HG02588 (cell line): Measurements from ENCODE around the gene ERI3.

ENCODE experiments used
- ATAC-seq: cut with Tn5 transposase; IDR thresholded peaks from one replicate; pipeline ENCODE4 v1.9.1; 2021; ENCODE audit warnings: mild to moderate bottlenecking, moderate library complexity; ENCODE audit not compliant: unreplicated experiment

ERI3 gene

DNA sequence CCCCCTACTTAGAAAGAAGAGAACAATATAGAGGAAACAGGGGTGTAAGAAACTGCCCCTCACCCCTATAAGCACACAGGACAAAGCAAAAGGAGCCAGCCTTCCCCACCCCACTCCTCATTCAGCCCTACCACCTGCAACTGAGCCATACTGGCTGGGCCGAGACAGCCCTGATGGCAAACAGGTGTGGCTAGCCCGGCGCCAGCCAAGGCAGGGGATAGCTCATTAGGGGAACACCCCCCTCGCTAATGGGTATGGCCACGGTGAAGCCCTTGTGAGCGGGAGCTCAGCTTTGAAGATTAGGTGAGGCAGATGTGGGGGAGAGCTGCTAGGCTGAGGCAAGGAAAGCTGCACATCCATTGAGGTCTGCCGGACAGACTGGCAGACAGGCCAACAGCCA is 65.5 kb downstream of the ERI3 start:
- no peak for ATAC-seq

DNA sequence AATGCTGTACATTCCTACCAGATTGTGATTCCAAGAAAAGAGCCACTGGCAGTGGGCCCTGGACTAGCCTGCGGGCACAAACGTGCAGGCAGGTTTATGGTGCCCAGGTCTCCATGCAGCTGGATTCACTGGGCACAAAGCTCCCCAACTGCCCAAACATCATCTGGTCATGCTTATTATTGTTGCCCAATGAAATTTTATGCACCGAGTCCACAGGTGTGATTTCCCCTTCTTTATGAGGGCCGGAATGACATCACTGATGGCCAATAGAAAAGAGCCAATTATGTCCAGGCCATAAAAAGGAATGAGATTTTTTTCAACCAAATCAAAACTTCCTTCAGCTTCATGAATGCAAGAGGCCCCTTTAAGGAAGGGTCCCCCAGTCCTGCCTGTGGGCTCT is 66.2 kb downstream of the ERI3 start:
- no peak for ATAC-seq

DNA sequence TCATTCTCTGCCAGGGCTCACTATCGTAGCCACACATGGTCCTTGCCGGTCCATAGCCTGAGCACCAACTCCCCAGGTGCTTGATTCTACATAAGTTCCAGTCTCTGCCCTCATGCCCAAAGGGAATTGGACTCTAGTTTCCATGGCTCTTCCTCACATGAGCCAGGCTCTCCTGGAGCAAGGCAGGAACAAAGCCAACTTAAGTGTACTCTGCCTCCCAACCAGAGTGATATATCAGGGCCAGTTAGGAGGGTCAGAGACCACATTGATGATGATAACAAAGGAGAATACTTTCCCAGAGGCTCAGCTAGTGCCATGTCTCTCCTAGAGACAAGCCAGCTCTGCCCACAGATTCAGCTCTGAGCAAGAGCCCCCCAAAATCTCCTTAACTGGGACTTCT is 70.9 kb downstream of the ERI3 start:
- ATAC-seq = no peak

DNA sequence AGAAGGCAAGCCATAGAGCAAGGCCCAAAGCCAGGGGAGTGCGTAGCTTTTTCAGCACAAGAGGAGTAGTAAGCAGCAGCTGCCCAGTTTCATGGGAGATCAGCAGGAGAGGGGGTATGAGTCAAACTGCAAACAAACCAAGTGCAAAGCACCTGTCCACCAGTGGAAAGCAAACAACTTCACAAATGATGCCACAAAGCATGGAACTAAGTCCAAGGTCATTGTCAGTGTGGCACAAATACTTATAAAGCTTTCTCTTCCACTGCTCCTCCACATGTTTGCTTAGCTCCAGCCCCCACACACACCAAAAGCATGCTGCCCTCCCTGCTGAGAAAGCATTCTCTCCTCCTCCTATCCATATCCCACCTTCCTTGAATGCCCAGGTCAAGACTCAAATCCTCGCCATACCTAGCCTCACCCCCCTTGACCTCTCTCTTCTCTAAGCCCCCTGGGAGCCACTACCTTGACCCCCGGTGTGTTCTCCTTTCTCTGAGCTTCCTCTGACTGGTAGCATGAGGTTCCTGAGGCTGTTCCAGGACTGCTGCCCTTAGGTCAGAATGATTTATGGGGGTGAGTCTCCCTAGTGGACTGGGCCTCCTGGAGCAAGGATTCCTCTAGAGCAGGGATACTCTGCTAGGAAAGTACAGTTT is 71.4 kb downstream of the ERI3 start:
- no peak for ATAC-seq

DNA sequence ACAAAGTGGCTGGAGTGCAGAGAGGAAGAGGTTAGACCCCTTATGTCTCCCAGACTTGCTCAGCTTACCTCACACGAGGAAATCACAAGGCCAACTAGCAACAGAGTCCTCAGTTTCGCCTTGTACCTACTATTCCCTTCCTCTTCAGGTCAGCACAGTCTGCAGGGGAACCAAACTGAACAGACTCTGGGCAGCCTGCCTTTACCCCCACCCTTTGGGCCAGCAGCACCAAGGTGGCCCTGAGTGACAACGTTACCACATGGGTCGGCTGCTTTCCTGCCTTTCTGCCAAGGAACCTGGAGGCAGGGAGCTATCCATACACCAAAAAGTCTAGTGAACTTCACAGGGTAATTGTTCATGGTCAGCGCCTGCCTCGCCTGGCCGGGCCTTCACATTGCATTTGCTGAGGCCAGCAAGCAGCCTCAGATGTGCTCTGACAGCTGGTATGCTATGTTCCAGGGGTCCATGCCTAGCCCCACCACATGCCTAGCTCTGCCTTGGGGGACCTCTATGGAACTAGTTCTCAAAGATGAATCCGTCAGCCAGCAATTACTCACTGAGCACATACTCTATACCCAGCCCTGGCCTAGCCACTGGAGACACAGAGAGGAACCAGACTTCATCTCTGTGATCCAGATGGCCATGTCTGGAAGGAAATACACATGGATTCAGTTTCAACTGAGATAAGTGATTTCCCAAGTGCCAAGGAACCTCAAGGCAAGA is 72.2 kb downstream of the ERI3 start:
- no peak for ATAC-seq

GRCh38 chr1:44281962-44282703 is 72.9 kb downstream of the ERI3 start:
- no peak for ATAC-seq

GRCh38 chr1:44276901-44277300 is 78.2 kb downstream of the ERI3 start:
- ATAC-seq = no peak

- ATAC-seq = no peak
These were observed 79.1 kb downstream of the ERI3 start for GRCh38 chr1:44275991-44276405.

DNA sequence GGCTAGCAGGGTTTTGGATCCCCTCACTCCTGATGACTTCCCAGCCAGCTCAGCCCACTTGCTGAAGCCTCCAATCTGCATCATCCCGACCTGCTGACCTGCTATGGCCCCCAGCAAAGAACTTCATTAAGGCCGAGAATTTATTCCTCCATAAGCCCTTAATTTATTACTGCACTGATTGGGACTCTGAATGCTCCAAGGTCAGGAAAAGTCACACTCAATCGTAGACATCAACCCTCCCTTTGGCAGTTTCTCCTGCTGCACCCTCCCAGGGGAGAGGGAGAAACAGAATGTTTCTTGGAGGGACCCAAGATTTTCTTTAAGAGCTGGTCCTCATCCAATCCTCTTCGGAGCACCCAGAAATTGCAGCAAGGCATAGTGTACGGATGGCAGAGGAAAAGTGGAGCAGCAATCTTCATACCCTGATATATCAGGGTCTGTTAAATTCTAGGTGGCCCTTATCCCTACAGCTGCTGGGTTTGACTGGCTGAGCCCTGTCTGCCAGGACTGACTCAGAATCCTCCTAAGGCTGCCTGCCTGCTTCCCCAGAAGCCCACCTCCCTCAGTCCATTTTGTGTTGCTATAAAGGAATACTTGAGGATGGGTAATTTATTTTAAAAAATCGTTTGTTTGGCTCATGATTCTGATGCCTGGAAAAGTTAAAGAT is 79.6 kb downstream of the ERI3 start:
- no peak for ATAC-seq

DNA sequence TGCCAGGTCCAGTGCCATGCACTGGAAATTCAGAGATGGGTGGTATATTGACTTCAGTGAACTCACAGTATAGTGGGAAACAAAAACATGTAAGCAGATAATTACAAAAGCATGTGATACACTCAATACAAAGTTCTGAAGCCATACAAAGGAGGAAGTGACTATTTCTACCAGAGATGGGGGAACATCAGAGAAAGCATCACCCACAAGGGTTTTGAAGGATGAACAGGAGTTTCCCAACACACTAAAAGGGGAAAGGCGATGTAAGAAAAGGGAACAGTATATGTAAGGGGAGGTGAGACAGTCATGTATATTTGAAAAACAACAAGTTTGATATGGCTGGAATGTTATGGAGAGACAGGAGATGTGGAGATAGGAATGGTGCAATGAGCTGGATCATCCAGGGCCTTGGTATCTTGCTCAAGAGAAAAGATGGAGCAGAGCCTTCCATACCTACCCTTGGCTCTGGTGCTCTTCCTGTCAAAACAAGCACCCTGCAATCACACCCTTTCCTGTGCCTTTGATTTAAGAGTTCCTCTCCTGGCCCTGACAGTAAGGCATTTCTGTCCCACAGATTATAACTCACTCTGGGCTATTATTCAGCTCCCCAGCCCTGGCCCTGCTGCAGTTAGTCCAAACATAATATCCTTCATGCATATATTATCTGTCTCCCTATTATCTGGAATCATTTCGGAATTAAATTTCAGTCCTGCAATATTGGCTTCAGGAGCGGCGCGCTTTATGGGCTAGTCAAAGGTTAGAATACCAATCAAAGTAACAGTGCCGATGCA is 81.3 kb downstream of the ERI3 start:
- ATAC-seq = no peak

DNA sequence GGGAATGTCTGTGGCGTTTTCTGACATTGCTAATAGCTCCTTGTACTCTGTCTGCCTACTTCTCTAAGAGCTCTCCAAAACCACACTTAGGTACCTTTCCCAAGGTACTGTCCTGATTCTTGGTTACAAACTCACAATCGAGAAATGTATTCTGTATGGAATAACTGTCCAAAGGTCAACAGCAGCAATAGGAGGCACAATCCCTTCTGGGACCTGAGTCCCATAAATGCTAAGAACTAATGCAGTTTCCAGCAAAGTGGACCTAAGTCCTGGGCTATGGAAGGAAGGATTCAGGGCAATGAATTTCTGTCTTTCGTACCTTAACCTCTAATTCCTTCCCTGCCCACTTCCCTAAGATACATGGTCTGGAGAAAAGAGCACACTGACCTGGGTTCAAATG is 82.1 kb downstream of the ERI3 start:
- ATAC-seq = no peak

DNA sequence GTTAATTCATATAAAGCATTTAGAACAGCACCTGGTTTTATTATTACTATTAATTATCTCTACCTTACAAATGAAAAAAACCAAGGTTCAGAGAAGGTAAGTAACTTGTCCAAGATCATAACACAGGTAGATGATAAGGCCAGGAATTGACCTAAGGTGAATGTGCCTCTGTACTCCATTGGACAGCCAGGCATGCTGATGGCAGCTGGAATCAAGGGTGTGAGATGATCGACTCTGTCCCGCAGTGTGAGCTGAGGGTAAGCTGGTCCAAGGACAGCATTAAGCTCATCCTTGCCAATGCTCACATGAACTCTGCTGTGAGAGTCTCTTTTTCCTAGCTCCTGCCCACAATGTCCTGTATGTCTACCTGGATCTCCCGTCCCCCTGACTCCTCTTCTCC is 83.4 kb downstream of the ERI3 start:
- ATAC-seq = no peak

DNA sequence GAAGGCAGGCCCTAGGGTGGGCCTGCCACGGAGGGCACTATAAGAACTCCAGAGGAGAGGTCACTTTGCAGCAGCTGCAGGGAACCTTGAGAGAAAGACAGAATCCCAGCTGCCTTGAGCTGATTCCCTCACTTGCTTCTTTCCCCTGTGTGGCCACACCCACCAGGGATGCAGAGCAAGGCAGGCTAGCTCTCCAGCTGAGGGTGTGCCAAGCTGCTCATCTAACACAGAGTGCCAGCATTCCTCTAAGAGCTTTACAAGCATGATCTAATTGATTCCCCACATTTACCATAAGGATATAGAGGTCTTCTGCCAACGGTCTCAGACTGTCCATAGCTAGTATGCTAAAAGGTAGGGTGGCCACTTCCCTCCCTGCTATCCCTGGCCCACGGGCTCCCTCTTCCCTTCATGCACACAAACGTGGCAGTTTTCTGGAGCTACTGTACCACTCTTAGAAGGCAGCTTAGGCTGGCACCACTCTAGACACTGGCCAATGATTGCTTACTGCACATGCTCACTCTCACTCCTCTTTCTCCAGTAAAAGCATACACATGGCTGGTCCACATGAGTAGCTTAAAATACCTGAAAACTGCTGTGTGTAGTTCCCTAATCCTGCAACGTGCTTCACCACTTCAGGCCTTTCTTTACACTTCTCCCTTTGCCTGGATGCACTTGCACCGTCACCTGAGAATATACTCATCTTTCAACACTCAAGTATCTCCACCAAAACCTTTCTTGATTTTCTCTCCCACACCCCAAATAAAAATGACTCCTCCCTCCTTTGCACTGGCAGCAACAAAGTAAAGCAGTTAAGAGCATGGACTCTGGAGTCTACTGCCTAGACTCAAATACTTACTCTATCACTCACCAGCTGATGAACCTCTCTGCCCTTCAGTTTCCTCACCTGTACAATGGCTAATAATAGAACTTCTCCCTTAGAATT is 84.1 kb downstream of the ERI3 start:
- no peak for ATAC-seq

DNA sequence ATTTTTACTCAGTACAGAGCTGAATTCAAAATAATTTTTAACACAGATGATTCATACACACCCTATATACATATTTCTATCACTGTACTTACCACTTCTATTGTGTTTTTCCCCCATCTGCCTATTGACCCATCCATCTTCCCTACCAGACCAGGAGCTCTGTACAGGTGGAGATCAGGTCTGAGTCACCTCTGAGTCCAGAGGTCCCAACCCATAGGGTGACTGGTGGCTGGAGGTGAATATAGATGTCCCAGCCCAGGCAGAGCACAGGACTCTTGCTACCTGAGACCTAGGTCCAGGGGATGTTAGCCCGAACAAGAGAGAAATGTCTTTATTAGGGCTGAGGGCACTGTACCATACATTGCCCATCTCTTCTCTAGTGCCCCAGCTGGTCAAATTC is 87.0 kb downstream of the ERI3 start:
- no peak for ATAC-seq

- ATAC-seq = no peak
These were observed 87.6 kb downstream of the ERI3 start for GRCh38 chr1:44267438-44267837.

DNA sequence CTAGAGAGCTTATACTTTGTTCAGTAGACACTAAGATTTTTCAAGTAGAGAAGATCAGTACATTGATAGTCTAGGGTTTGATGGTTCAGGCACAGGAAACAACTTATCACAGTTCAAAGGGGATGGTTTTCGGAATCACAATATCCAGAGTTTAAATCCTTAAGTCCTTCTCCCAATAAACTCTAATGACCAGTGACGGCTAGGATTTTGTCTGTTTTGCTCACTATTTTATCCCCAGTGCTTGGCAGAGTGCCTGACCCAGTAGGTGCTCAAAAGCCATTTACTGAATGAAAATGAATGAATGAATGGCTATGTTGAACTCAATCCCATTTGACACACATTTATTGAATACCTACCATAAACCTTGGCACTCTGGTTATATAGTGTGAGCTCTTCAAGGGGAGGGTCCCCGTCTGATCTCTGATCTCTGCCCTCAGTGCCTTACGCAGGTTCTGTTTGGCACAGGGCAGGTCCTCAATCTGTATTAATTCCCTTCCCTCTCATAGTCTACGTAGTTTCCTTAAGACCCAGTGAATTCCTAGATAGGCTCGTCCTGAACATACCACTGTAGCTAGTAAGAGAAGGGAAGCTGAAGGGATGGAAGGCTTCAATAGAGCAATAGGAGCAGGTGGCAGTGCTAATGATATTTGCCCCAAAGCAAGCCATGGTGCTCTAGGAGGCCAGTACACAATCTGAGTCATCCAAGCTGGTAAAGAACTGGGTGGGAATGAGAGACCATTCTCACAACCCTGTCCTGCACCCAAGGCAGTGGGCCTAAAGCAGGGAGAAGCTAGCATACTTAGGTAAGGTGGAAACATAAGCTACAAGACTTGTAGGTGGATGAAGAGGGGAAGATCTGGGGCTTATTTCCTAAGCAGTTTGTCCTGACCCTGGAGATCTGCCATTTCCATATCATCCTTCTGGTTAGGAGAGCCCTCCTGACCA is 88.4 kb downstream of the ERI3 start:
- no peak for ATAC-seq

- ATAC-seq = no peak
These were observed 89.2 kb downstream of the ERI3 start for GRCh38 chr1:44265656-44266358.

DNA sequence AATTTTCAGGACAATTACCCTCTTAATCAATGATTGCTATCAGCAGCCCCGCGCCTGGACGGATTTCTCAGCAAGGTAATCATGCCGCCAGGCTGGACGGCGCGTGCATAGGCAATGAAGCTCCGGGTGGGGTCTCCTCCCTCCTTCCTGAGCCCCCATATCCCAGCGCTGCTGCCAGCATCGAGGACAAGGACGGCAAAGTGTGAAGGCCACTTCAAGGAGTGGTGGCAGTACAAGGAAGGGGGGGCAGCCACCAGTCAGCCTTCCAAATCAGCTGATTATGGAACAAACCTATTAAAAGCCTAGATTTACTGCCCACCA is 90.6 kb downstream of the ERI3 start:
- ATAC-seq = no peak
